Hematopoietic multipotent progenitor cell treated with erythropoietin and hydrocortisone succinate and interleukin-3 and kit ligand, for 4 days (in vitro differentiated cells): ENCODE measurements around the gene PBLD.
"Not testable (repeated sequence)": the region's sequence is repeated elsewhere in the genome, so short reads cannot be mapped to it uniquely, and the experiment has no call there.

Experiments
- DNase-seq: peaks from one replicate; pipeline ENCODE4 v3.0.0-alpha.2; 2015

Gene PBLD

DNA sequence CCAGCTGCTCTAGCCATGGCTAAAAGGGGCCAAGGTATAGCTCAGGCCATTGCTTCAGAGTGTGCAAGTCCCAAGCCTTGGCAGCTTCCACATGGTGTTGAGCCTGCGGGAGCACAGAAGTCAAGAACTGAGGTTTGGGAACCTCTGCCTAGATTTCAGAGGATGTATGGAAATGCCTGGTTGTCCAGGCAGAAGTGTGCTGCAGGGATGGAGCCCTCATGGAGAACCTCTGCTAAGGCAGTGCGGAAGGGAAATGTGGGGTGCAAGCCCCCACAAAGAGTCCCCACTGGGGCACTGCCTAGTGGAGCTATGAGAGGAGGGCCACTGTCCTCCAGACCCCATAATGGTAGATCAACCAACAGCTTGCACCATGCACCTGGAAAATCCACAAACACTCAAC lies 54.9 kb downstream of the PBLD start:
- DNase-seq: not testable (repeated sequence)

- no peak for DNase-seq
Observed at GRCh38 chr10:68276224-68276623, 56.5 kb downstream of the PBLD start.

DNA sequence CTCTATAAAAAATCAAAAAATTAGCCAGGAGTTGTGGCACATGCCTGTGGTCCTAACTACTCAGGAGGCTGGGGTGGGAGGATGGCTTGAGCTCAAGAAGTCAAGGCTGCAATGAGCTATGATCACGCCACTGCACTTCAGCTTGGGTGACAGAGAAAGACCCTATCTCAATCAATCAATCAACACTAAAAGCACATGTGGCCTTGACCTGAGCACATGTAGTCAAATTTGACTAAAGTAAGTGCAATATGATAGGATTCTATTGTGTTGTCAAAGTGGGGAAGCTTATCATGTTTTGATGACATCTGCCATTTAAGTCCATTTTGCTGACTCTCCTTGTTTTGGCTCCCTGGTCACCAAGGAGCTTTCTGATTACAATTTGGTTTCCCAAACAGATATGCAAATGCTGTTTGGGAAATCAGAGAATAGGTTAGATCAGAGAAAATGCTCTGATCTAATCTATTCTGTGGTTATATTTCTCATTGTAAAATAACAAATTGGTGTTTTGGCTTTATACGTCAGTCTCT lies 57.1 kb downstream of the PBLD start:
- DNase-seq: no peak

- peak; percentile 33 for DNase-seq
Observed at GRCh38 chr10:68272833-68273232, 59.9 kb downstream of the PBLD start.

DNA sequence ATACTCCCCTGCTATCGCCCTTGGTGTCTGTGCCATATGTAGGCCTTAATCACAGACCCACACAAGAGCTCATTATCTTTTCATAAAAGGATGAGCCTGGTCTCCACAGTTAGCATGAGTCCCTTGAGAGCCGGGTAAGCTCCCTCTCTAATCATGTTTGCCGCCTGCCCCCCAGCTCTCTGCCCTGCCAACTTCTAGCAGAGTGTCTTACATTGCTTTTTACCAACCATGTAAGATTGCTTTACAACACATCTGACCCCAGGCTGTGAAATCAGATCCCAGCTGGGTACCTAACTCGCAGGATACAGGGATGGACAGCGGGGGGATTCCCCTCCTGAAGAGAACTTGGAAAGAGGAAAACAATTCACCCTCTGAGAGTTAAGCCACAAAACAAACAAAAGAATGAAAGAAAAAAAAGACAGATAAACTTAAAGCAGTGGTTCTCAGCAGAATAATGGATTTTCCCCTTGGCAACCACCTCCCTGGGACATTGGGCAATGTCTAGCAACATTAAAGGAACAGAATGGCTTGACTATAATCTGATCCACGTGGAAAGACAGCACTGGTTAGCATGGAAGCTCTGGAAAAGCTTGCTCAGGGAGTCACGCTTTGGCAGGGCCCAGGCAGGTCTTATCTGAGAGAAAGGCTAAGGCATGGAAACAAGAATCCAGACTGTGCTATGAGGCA lies 61.4 kb downstream of the PBLD start:
- DNase-seq: peak; percentile 8

DNA sequence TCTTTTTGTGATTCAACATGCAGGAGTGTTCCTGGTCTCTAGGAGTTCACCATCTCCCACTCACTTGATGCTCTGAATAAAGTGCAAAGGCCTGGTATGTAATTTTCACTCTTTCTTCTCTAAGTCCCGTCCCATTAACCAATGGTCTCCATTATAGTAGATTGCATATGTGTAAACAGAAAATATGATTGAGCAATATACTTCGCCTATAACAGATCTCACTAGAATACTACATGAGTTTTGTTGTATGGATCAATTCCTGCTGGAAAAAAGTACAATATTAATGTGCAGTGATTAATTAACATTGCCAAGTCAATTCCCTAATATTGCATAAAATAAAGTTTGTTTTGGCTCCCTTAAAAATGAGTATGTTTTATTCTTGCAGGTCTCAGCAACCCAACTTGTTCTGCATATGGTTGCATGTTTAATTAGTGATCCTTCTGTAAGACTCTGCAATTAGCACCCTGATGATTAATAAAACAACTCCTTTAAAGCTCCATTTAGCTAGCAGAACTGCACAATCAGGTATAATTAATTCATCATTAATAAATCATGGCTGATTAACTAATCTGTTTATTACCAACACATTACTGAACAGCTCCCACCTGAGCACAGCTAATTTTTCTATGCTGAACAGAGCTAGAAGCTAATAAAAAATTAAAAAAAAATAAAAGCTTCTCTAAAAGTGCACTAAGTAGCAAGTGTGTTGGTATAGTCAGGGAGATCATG lies 63.0 kb downstream of the PBLD start:
- no peak for DNase-seq

DNA sequence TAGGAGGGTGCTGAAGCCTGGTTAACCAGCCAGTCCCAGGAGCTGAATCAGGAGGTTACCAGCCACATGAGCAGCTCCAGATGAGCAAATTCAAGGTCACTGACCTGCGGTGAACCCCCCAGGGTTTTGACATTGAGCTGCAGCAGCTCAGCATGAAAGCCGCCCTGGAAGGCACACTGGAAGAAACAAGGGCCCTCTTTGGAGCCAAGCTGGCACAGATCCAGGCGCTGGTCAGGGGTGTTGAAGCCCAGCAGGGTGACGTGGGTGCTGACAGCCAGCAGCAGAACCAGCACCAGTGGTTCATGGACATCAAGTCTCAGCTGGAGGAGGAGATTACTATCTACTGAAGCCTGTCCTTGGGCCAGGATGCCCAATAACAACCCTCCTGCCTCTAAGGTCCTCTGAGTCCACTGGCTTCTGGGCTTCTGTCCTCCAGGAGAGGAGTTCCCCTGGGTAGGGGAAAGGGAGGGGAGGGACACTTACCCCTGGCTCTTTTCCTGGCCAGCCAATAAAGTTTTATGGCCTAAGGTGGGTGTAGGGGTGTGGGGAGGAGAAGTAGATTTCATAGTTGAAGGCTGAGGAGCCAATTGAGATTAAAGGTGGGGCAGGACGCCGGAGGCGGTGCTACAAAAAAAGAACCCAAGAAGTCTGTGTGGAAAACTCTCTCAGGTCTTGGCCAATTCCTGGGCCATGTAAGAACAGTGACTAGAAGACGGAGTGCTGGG lies 71.4 kb downstream of the PBLD start:
- no peak for DNase-seq

- no peak for DNase-seq
Observed at GRCh38 chr10:68253346-68253745, 79.4 kb downstream of the PBLD start.

- DNase-seq: no peak
Observed at GRCh38 chr10:68251625-68252495, 80.9 kb downstream of the PBLD start.

- no peak for DNase-seq
Observed at GRCh38 chr10:68251151-68251550, 81.6 kb downstream of the PBLD start.

DNA sequence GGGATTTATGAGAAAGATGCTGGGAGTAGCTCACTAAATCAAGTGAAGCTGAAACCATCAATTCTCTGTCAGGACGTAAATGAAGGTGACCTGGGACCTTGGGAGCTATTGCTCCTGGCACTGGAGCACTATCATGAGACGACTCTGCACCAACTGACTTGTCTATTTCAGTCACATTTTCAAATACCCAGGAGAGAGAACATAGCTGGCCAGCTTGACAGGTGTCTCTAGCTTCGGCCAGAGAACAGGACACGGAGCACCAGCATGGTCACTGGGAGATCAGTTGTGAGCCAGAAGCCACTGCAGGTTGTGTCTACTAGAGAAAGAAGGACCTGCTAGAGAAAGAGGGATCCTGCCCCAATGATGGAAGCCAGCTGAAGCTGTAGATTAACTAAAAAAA lies 83.4 kb downstream of the PBLD start:
- no peak for DNase-seq

DNA sequence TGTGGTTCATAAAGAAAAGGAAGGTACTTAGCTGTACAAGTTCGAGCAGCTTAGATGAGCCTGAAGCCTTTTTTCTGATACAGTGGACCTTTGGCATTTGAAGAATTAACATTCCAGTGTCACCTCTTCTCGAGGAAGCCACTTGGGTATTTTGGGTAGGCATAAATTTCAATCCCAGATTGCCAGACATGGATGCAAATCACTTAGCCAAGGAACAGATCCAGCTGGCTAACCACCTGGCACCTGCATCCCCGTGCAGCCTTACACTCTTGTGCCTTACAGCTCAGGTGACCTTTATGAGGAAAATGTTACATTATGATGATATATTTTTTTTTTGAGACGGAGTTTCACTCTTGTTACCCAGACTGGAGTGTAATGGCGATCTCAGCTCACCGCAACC lies 84.8 kb downstream of the PBLD start:
- DNase-seq: no peak

DNA sequence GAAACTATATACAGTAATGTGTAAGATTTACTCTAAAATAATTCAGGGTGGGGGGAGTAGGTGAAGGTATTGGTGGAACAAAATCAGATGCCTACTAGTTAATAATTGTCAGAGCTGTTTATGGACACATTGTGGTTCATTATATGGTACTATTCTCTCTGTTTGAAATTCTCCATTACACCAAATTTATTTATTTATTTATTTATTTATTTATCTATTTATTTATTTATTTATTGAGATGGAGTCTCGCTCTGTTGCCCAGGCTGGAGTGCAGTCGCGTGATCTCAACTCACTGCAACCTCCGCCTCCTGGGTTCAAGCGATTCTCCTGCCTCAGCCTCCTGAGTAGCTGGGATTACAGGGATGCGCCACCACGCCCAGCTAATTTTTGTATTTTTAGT lies 86.3 kb downstream of the PBLD start:
- not testable (repeated sequence) for DNase-seq

GRCh38 chr10:68242051-68242450 lies 90.7 kb downstream of the PBLD start:
- no peak for DNase-seq

DNA sequence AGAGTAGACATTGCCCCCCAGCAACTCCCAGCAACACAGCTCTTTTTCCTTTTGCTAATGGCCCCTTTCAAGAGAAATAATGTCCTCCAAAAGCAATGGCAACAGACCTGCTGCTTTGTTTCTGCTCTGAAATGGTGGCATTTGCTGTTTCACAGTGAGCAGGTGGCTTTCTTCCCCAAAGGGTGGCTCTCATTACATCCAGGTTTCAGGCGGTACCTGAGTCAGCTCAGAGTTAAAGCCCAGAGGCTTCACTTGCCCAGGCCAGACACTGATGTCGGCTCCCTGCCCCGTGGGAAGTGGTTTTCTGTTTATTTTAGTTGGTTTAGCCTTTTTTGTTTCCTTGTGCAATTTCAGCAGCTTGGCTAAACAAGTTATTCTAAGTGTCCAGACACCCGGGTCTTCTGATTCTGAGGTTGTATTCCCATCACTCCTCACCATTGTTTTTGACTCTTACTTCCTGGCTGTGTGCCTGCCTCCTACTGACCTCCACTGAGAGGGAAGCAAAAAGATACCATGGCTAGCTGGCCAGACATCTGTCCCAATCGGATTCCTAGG lies 93.1 kb downstream of the PBLD start:
- DNase-seq: no peak

GRCh38 chr10:68239069-68239468 lies 93.7 kb downstream of the PBLD start:
- no peak for DNase-seq

- no peak for DNase-seq
Observed at GRCh38 chr10:68238371-68238770, 94.4 kb downstream of the PBLD start.

DNA sequence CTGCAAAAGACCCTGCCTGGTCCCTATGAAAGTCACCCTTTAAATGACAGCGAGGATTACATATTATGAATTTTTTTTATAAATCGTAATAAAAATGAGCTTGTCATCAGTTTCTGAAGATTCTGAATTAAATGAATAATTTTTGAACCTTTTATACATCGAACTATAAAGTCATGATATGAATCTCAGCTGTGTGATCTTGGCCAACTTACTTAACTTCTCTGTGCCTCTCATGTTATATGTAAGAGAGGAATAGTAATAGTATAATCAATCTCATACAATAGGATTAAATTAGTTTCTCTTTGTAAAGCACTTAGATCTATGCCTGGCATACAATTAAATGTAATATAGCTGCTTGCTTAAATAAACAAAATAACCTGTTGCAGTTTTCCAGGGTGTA lies 95.6 kb downstream of the PBLD start:
- DNase-seq: no peak

DNA sequence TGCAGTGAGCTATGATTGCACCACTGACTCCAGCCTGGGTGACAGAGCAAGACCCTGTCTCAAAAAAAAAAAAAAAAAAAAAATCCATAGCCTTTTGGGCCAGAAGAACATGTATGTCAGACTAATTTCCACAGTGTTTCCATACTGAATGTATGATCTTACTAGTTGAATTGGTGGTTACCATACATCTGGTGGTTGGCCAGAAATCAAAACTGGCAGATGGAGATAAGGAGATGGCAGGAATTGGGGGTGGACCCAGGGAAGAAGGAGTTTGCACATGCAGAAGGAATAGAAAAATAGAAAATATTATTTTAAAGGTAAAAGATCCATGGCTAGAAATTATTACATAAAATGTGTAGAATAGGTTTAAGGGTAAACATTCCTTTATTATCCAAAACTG lies 97.1 kb downstream of the PBLD start:
- DNase-seq: peak; percentile 34

DNA sequence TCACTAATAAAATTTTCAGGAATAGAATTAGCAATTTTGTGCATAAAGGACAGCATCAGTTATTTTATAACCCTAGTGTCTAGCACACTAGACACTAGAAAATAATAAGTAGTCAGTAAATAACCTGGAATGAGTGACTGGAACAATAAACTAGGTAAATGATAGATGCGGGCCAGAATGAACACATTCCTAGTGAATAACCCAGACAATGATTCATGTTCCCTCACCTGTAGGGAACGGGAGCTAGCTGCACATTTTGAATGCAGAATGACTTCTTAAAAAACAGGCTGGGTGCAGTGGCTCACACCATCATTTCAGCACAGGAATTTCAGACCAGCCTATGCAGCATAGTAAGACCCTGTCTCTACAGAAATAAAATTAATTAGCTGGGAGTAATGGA lies 97.6 kb downstream of the PBLD start:
- DNase-seq: no peak

DNA sequence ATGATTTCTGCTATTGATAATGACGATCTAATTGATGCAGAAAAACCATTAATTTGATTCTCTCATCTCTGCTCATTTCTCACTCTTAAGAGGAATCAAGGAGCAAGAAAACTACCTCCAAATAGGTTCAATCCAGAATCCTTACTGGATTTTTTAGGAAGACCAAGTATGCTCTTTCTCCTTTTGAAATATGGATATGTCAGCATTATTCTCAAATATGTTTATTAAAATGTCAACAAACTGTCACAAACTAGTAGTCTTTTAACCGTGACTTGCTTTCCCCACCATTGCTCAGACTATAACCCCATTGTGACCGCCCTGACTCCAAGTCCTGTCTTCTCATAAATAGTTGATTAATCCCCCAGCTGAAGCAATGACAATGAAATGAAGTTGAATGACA lies 99.7 kb downstream of the PBLD start:
- DNase-seq: no peak
